MM.1S (cell line): ENCODE data around the gene NOX5.

Experiments used
- DNase-seq: peaks from one replicate; pipeline ENCODE4 v3.0.0-alpha.2; 2015
- H2AFZ ChIP-seq: fragments of 300-600 bp; sonication (generic); 2 replicates; pipeline ENCODE4 v1.6.0; 2016; ENCODE audit warnings: antibody characterized with exemption, low read length
- H3F3A ChIP-seq: fragments of 300-600 bp; sonication (generic); 2 replicates; pipeline ENCODE4 v1.6.1; 2016; ENCODE audit warnings: mild to moderate bottlenecking, antibody characterized with exemption, low read length, moderate library complexity, mixed read lengths; ENCODE audit not compliant: insufficient read depth
- H3K27ac ChIP-seq: fragments of 300-600 bp; sonication (generic); 2 replicates; pipeline ENCODE4 v1.5.1; 2016; ENCODE audit warnings: mild to moderate bottlenecking, low read length
- H3K27me3 ChIP-seq: fragments of 300-600 bp; sonication (generic); replicated peaks from 2 replicates; pipeline ENCODE4 v1.6.0; 2016; ENCODE audit warnings: low read length; ENCODE audit not compliant: insufficient read depth
- H3K36me3 ChIP-seq: fragments of 300-600 bp; sonication (generic); replicated peaks from 2 replicates; pipeline ENCODE4 v1.6.1; 2016; ENCODE audit warnings: mild to moderate bottlenecking, low read length, mixed read lengths; ENCODE audit not compliant: insufficient read depth
- H3K4me1 ChIP-seq: fragments of 300-600 bp; sonication (generic); 2 replicates; pipeline ENCODE4 v1.6.1; 2016; ENCODE audit warnings: low read length, mixed read lengths
- H3K4me2 ChIP-seq: fragments of 300-600 bp; sonication (generic); 2 replicates; pipeline ENCODE4 v1.6.0; 2016; ENCODE audit warnings: low read depth, low read length
- H3K4me3 ChIP-seq: fragments of 300-600 bp; sonication (generic); 2 replicates; pipeline ENCODE4 v1.5.1; 2016; ENCODE audit warnings: low read length, mixed read lengths
- H3K79me2 ChIP-seq: fragments of 300-600 bp; sonication (generic); 2 replicates; pipeline ENCODE4 v1.6.1; 2016; ENCODE audit warnings: mixed run types, low read length, mixed read lengths
- H3K9ac ChIP-seq: fragments of 300-600 bp; sonication (generic); 2 replicates; pipeline ENCODE4 v1.6.1; 2016; ENCODE audit warnings: low read length, mixed read lengths
- H3K9me2 ChIP-seq: fragments of 300-600 bp; sonication (generic); replicated peaks from 2 replicates; pipeline ENCODE4 v1.6.1; 2016; ENCODE audit warnings: mild to moderate bottlenecking, low read length, mixed read lengths; ENCODE audit not compliant: insufficient read depth
- H3K9me3 ChIP-seq: fragments of 300-600 bp; sonication (generic); replicated peaks from 2 replicates; pipeline ENCODE4 v1.6.1; 2016; ENCODE audit warnings: mild to moderate bottlenecking, low read length, mixed read lengths; ENCODE audit not compliant: insufficient read depth
- H4K20me1 ChIP-seq: fragments of 300-600 bp; sonication (generic); 2 replicates; pipeline ENCODE4 v1.6.1; 2016; ENCODE audit warnings: mild to moderate bottlenecking, low read length, moderate library complexity, mixed read lengths; ENCODE audit not compliant: insufficient read depth
- CTCF ChIP-seq: fragments of 300-600 bp; sonication (generic); IDR thresholded peaks from 2 replicates; pipeline ENCODE4 v1.5.1; 2016; ENCODE audit warnings: antibody characterized with exemption, low read length, mixed read lengths
- EZH2 ChIP-seq: fragments of 300-600 bp; sonication (generic); optimal IDR thresholded peaks from 2 replicates; pipeline ENCODE3; 2017; ENCODE audit warnings: low read depth, mild to moderate bottlenecking, antibody characterized with exemption, low read length, mixed read lengths
- EZH2phosphoT487 ChIP-seq: fragments of 300-600 bp; sonication (generic); IDR thresholded peaks from 2 replicates; pipeline ENCODE4 v1.6.1; 2018; ENCODE audit warnings: antibody characterized with exemption, low read length

NOX5 gene

GRCh38 chr15:68994149-68994548 lies 20.3 kb upstream of the NOX5 start:
- H3K9me3 ChIP-seq = no peaks in the 10 kb centered on the region
- H3K9ac ChIP-seq = no peak overlapping the region
- no peak overlapping the region for H3K4me2 ChIP-seq
- no peaks in the 10 kb centered on the region for H3K36me3 ChIP-seq
- no peaks in the 10 kb centered on the region for H3K9me2 ChIP-seq
- no peaks in the 10 kb centered on the region for H3K27me3 ChIP-seq
- H3K27ac ChIP-seq = no peak overlapping the region
- H2AFZ ChIP-seq = no peak overlapping the region
- no peaks in the 10 kb centered on the region for H4K20me1 ChIP-seq
- H3K4me3 ChIP-seq = no peak overlapping the region
- TF ChIP-seq EZH2phosphoT487 = no peak
- no peak for TF ChIP-seq CTCF
- no peak for TF ChIP-seq EZH2
- no peaks in the 10 kb centered on the region for H3K79me2 ChIP-seq
- H3F3A ChIP-seq = no peaks in the 10 kb centered on the region
- DNase-seq = no peak
- H3K4me1 ChIP-seq = no peaks in the 10 kb centered on the region

- Histone ChIP-seq H3K9me2 (no peaks in the 10 kb centered on the region), H3K9ac (no peak overlapping the region), H3K4me2 (no peak overlapping the region), H3K36me3 (no peaks in the 10 kb centered on the region), H3K9me3 (no peaks in the 10 kb centered on the region), H4K20me1 (no peaks in the 10 kb centered on the region), H3K27me3 (no peaks in the 10 kb centered on the region), H3F3A (no peaks in the 10 kb centered on the region), H3K4me3 (no peak overlapping the region), H2AFZ (no peak overlapping the region), H3K27ac (no peak overlapping the region), H3K4me1 (no peaks in the 10 kb centered on the region), H3K79me2 (no peaks in the 10 kb centered on the region)
- no peak for DNase-seq
- no peak for TF ChIP-seq EZH2phosphoT487
- TF ChIP-seq CTCF = no peak
- no peak for TF ChIP-seq EZH2
Measured at GRCh38 chr15:68994981-68995761, 19.3 kb upstream of the NOX5 start.

GRCh38 chr15:68997050-68997449 lies 17.4 kb upstream of the NOX5 start:
- H3F3A ChIP-seq = no peaks in the 10 kb centered on the region
- H4K20me1 ChIP-seq = no peaks in the 10 kb centered on the region
- H3K4me3 ChIP-seq = no peak overlapping the region
- H3K27me3 ChIP-seq = no peaks in the 10 kb centered on the region
- DNase-seq = no peak
- no peaks in the 10 kb centered on the region for H3K9me3 ChIP-seq
- H3K27ac ChIP-seq = no peak overlapping the region
- H3K79me2 ChIP-seq = no peaks in the 10 kb centered on the region
- no peaks in the 10 kb centered on the region for H3K9me2 ChIP-seq
- H2AFZ ChIP-seq = no peak overlapping the region
- no peaks in the 10 kb centered on the region for H3K36me3 ChIP-seq
- H3K4me1 ChIP-seq = no peaks in the 10 kb centered on the region
- TF ChIP-seq CTCF = no peak
- no peak for TF ChIP-seq EZH2
- TF ChIP-seq EZH2phosphoT487 = no peak
- no peak overlapping the region for H3K4me2 ChIP-seq
- H3K9ac ChIP-seq = no peak overlapping the region
